Neuronal stem cell (in vitro differentiated cells): Measurements from ENCODE around the gene GAK.

Source experiments
- DNase-seq: peaks from one replicate; pipeline ENCODE4 v3.0.0-alpha.2; 2013; ENCODE audit warnings: low spot score
- H2AFZ ChIP-seq: one replicate; pipeline ENCODE4 v1.6.1; 2013; ENCODE audit warnings: mild to moderate bottlenecking, low read length, inconsistent platforms
- H2AK5ac ChIP-seq: 2 replicates; pipeline ENCODE4 v1.6.1; 2013; ENCODE audit warnings: low read depth, mild to moderate bottlenecking, inconsistent platforms, low read length, moderate library complexity, mixed read lengths
- H2BK120ac ChIP-seq: 2 replicates; pipeline ENCODE4 v1.6.1; 2013; ENCODE audit warnings: low read depth, mild to moderate bottlenecking, inconsistent platforms, low read length, moderate library complexity, mixed read lengths
- H2BK12ac ChIP-seq: one replicate; pipeline ENCODE4 v1.6.1; 2013; ENCODE audit warnings: low read length, inconsistent platforms
- H2BK15ac ChIP-seq: 2 replicates; pipeline ENCODE4 v1.6.1; 2013; ENCODE audit warnings: mild to moderate bottlenecking, low read length, inconsistent platforms, mixed read lengths
- H2BK5ac ChIP-seq: one replicate; pipeline ENCODE4 v1.6.1; 2013; ENCODE audit warnings: inconsistent platforms, mild to moderate bottlenecking, low read length, moderate library complexity
- H3K14ac ChIP-seq: one replicate; pipeline ENCODE4 v1.6.1; 2013; ENCODE audit warnings: low read length, inconsistent platforms
- H3K18ac ChIP-seq: 2 replicates; pipeline ENCODE4 v1.6.1; 2013; ENCODE audit warnings: low read length, inconsistent platforms
- H3K23ac ChIP-seq: 2 replicates; pipeline ENCODE4 v1.6.1; 2013; ENCODE audit warnings: low read depth, mild to moderate bottlenecking, mixed read lengths, low read length, inconsistent platforms; ENCODE audit not compliant: poor library complexity
- H3K27ac ChIP-seq: replicated peaks from 3 replicates; pipeline ENCODE4 v1.5.1; 2013; ENCODE audit warnings: low read length, inconsistent platforms
- H3K27me3 ChIP-seq, 3 experiments: 2 replicates each; pipeline ENCODE4 v1.6.1; 2013; ENCODE audit warnings: low read length in 3 of 3, mild to moderate bottlenecking in 2 of 3, inconsistent platforms in 1 of 3, low read depth in 1 of 3, mixed read lengths in 1 of 3, moderate library complexity in 1 of 3; ENCODE audit not compliant: control insufficient read depth in 3 of 3, insufficient read depth in 3 of 3
- H3K36me3 ChIP-seq, 2 donors: replicated peaks in 1 of 2; 2 replicates each; pipeline ENCODE4 v1.6.1; 2013; ENCODE audit warnings: low read length in 2 of 2; ENCODE audit not compliant: control insufficient read depth in 2 of 2, insufficient read depth in 2 of 2
- H3K4ac ChIP-seq: 2 replicates; pipeline ENCODE4 v1.6.1; 2013; ENCODE audit warnings: inconsistent platforms, mild to moderate bottlenecking, low read length, moderate library complexity
- H3K4me1 ChIP-seq, 2 donors: 1 replicate in 1 of 2; 2 replicates in 1 of 2; pipeline ENCODE4 v1.6.1; 2013; ENCODE audit warnings: low read length in 2 of 2, low read depth in 1 of 2; ENCODE audit not compliant: control insufficient read depth in 2 of 2, insufficient read depth in 1 of 2
- H3K4me2 ChIP-seq: one replicate; pipeline ENCODE4 v1.6.1; 2013; ENCODE audit warnings: mild to moderate bottlenecking, low read length, inconsistent platforms; ENCODE audit not compliant: insufficient read depth, poor library complexity, severe bottlenecking
- H3K4me3 ChIP-seq, 2 donors: 2 replicates each; pipeline ENCODE4 v1.5.1; 2013; ENCODE audit warnings: low read length in 2 of 2, mild to moderate bottlenecking in 2 of 2, inconsistent platforms in 1 of 2, moderate library complexity in 1 of 2
- H3K79me1 ChIP-seq: one replicate; pipeline ENCODE4 v1.6.1; 2013; ENCODE audit warnings: low read depth, mild to moderate bottlenecking, inconsistent platforms, low read length, moderate library complexity
- H3K9ac ChIP-seq: one replicate; pipeline ENCODE4 v1.6.1; 2013; ENCODE audit warnings: mild to moderate bottlenecking, low read depth, low read length, inconsistent platforms; ENCODE audit not compliant: poor library complexity
- H3K9me3 ChIP-seq, 2 donors: replicated peaks in 1 of 2; 2 replicates each; pipeline versions ENCODE3 to v1.6.1; 2013; ENCODE audit warnings: low read length in 2 of 2, mild to moderate bottlenecking in 2 of 2, inconsistent platforms in 1 of 2, low read depth in 1 of 2, mixed read lengths in 1 of 2, moderate library complexity in 1 of 2; ENCODE audit not compliant: control insufficient read depth in 2 of 2, insufficient read depth in 1 of 2
- H4K8ac ChIP-seq: one replicate; pipeline ENCODE4 v1.6.1; 2013; ENCODE audit warnings: low read depth, mild to moderate bottlenecking, inconsistent platforms, low read length, moderate library complexity
- H4K91ac ChIP-seq: one replicate; pipeline ENCODE4 v1.6.1; 2013; ENCODE audit warnings: low read length, low read depth, mild to moderate bottlenecking, inconsistent platforms; ENCODE audit not compliant: poor library complexity
- WGBS, 2 donors: extraction: QIAGEN DNeasy Blood & Tissue Kit; methylation state at CpG; one replicate each; pipeline ENCODE4 v1.1.7; 2013; ENCODE audit warnings: missing lambda C conversion rate in 2 of 2, mixed read lengths in 1 of 2; ENCODE audit not compliant: insufficient read length in 2 of 2, insufficient replicate concordance in 1 of 2; ENCODE audit errors: extremely low coverage in 2 of 2; 5-methylcytosine and 5-hydroxymethylcytosine counted together

Gene GAK

GRCh38 chr4:831483-831805, 100.7 kb downstream of the GAK start:
- no peak overlapping the region for H3K9ac ChIP-seq
- no peak overlapping the region for H4K8ac ChIP-seq
- DNase-seq, result no peak
- peaks cover 3 to 5% of the 10 kb centered on the region in 2 donors for H3K9me3 ChIP-seq
- H3K27ac ChIP-seq, result no peak overlapping the region
- H2BK5ac ChIP-seq, result no peak overlapping the region
- H2BK120ac ChIP-seq, result peak overlapping the region; percentile 5
- no peak overlapping the region for H3K18ac ChIP-seq
- H3K4me1 ChIP-seq, result peaks cover 2 to 5% of the 10 kb centered on the region in 2 donors
- peak overlapping the region; percentile 41 for H2BK12ac ChIP-seq
- no peaks in the 10 kb centered on the region for H3K36me3 ChIP-seq
- no CpG with 5 or more reads among the region's 3 CpGs for WGBS, 2 donors
- H2AK5ac ChIP-seq, result peak overlapping the region; percentile 61
- H3K14ac ChIP-seq, result no peak overlapping the region
- peak overlapping the region in 1 of 2 donors; percentile 41 for H3K4me3 ChIP-seq
- H4K91ac ChIP-seq, result no peak overlapping the region
- H2BK15ac ChIP-seq, result no peak overlapping the region
- no peak overlapping the region for H3K4ac ChIP-seq
- no peaks in the 10 kb centered on the region for H3K79me1 ChIP-seq
- H2AFZ ChIP-seq, result no peak overlapping the region
- no peak overlapping the region for H3K4me2 ChIP-seq
- H3K27me3 ChIP-seq, result peaks cover 2 to 35% (median 21%) of the 10 kb centered on the region in 3 experiments
- H3K23ac ChIP-seq, result no peak overlapping the region

- H3K9ac ChIP-seq, result no peak overlapping the region
- H3K14ac ChIP-seq, result no peak overlapping the region
- no peaks in the 10 kb centered on the region for H3K79me1 ChIP-seq
- H3K4me2 ChIP-seq, result no peak overlapping the region
- peaks cover 3 to 5% of the 10 kb centered on the region in 2 donors for H3K9me3 ChIP-seq
- no peak overlapping the region for H3K18ac ChIP-seq
- peaks cover 2 to 35% (median 21%) of the 10 kb centered on the region in 3 experiments for H3K27me3 ChIP-seq
- no peak overlapping the region for H2AFZ ChIP-seq
- DNase-seq, result no peak
- peak overlapping the region; percentile 5 for H2BK120ac ChIP-seq
- no peak overlapping the region for H3K4me3 ChIP-seq
- H3K36me3 ChIP-seq, result no peaks in the 10 kb centered on the region
- H2BK12ac ChIP-seq, result peak overlapping the region; percentile 41
- no peak overlapping the region for H3K4ac ChIP-seq
- no peak overlapping the region for H2BK15ac ChIP-seq
- WGBS, 2 donors, result no CpG with 5 or more reads among the region's 23 CpGs
- H4K8ac ChIP-seq, result no peak overlapping the region
- H3K4me1 ChIP-seq, result peaks cover 2 to 5% of the 10 kb centered on the region in 2 donors
- H2BK5ac ChIP-seq, result no peak overlapping the region
- peak overlapping the region; percentile 55 for H3K23ac ChIP-seq
- no peak overlapping the region for H3K27ac ChIP-seq
- H2AK5ac ChIP-seq, result peak overlapping the region; percentile 61
- no peak overlapping the region for H4K91ac ChIP-seq
These were observed 101.3 kb downstream of the GAK start for GRCh38 chr4:830601-831482.

- H3K27ac ChIP-seq, result no peak overlapping the region
- no CpG with 5 or more reads among the region's 26 CpGs for WGBS, 2 donors
- H3K18ac ChIP-seq, result no peak overlapping the region
- no peak overlapping the region for H2AFZ ChIP-seq
- H2AK5ac ChIP-seq, result peak overlapping the region; percentile 54
- H4K8ac ChIP-seq, result no peak overlapping the region
- peaks cover 3 to 5% of the 10 kb centered on the region in 2 donors for H3K9me3 ChIP-seq
- no peak overlapping the region for H4K91ac ChIP-seq
- peaks cover 2% of the 10 kb centered on the region for H3K79me1 ChIP-seq
- H2BK12ac ChIP-seq, result no peak overlapping the region
- no peak for DNase-seq
- H3K36me3 ChIP-seq, result no peaks in the 10 kb centered on the region
- no peak overlapping the region for H2BK15ac ChIP-seq
- H3K27me3 ChIP-seq, result peaks cover 6 to 39% (median 26%) of the 10 kb centered on the region in 3 experiments
- H2BK120ac ChIP-seq, result no peak overlapping the region
- H2BK5ac ChIP-seq, result no peak overlapping the region
- peak overlapping the region; percentile 27 for H3K9ac ChIP-seq
- H3K4me2 ChIP-seq, result no peak overlapping the region
- peaks cover 2 to 7% of the 10 kb centered on the region in 2 donors for H3K4me1 ChIP-seq
- H3K4ac ChIP-seq, result no peak overlapping the region
- no peak overlapping the region for H3K4me3 ChIP-seq
- H3K23ac ChIP-seq, result peak overlapping the region; percentile 55
- no peak overlapping the region for H3K14ac ChIP-seq
These were observed 102.1 kb downstream of the GAK start for GRCh38 chr4:829761-830600.

GRCh38 chr4:829291-829690, 102.8 kb downstream of the GAK start:
- Histone ChIP-seq H3K4ac (no peak overlapping the region), H2BK120ac (no peak overlapping the region), H2BK12ac (no peak overlapping the region), H2AK5ac (no peak overlapping the region), H3K23ac (no peak overlapping the region), H3K9me3 (peaks cover 3 to 5% of the 10 kb centered on the region in 2 donors), H3K36me3 (no peaks in the 10 kb centered on the region), H2AFZ (no peak overlapping the region), H3K27ac (no peak overlapping the region), H2BK5ac (no peak overlapping the region), H3K18ac (no peak overlapping the region), H2BK15ac (no peak overlapping the region), H3K4me3 (no peak overlapping the region), H4K8ac (no peak overlapping the region), H3K79me1 (peaks cover 2% of the 10 kb centered on the region), H3K27me3 (peaks cover 13 to 46% (median 33%) of the 10 kb centered on the region in 3 experiments), H3K9ac (peak overlapping the region; percentile 27), H4K91ac (no peak overlapping the region), H3K14ac (no peak overlapping the region), H3K4me2 (no peak overlapping the region), H3K4me1 (peaks cover 2 to 10% of the 10 kb centered on the region in 2 donors)
- no CpG with 5 or more reads among the region's 6 CpGs for WGBS, 2 donors
- DNase-seq, result no peak
